Prostate gland (tissue), 2 donors: ENCODE measurements around the gene CALB2. TPM values are rescaled to one million over a fixed set of nuclear protein-coding genes. Genes with fewer than 3 reads are reported as not detected.

Experiments used
- DNase-seq: peaks from one replicate; pipeline ENCODE4 v3.0.0-alpha.2; 2019; ENCODE audit warnings: low spot score
- H3K27ac ChIP-seq, 2 donors: fragments of 200-600 bp; sonication (generic); 2 replicates each; pipeline ENCODE4 v1.5.1; 2017 to 2019
- H3K27me3 ChIP-seq: fragments of 200-600 bp; sonication (generic); replicated peaks from 2 replicates; pipeline ENCODE4 v1.5.1; 2019; ENCODE audit not compliant: insufficient read depth
- H3K36me3 ChIP-seq, 2 donors: fragments of 200-600 bp; sonication (generic); 1 replicate in 1 of 2; 2 replicates in 1 of 2; pipeline versions ENCODE4 v1.5.1 to v1.8.1; 2017 to 2019
- H3K4me1 ChIP-seq: fragments of 200-600 bp; sonication (generic); replicated peaks from 2 replicates; pipeline ENCODE4 v1.5.1; 2019
- H3K4me3 ChIP-seq, 2 donors: fragments of 200-600 bp; sonication (generic); 2 replicates each; pipeline ENCODE4 v1.5.1; 2017 to 2019
- H3K9me3 ChIP-seq: fragments of 200-600 bp; sonication (generic); 2 replicates; pipeline ENCODE4 v1.5.1; 2017
- POLR2A ChIP-seq: fragments of 450-650 bp; IDR thresholded peaks from one replicate; pipeline ENCODE4 v1.6.1; 2016; ENCODE audit warnings: antibody characterized with exemption, mild to moderate bottlenecking
- POLR2AphosphoS5 ChIP-seq: sonication (generic); formaldehyde crosslinking; IDR thresholded peaks from one replicate; pipeline ENCODE4 v1.6.1; 2017; ENCODE audit warnings: antibody characterized with exemption
- WGBS: methylation state at CpG from one replicate; pipeline ENCODE4 v1.1.5; 2018; 5-methylcytosine and 5-hydroxymethylcytosine counted together
- intact Hi-C: fragments of 100-400 bp; cut with DNase I; formaldehyde crosslinking; loops from one replicate; pipeline ENCODE4 v1.14.2; 2022
- total RNA-seq, 2 donors: library from RNA; depleted of rRNA; stranded (reverse); fragments of >200 nt; gene quantifications; one replicate each; pipeline ENCODE4 v1.1.0, GENCODE V29; 2016
- TF ChIP-seq, protein P1 (sequence below), 4 experiments: fragments of 200-600 bp in 2 of 4; fragments of 450-650 bp in 2 of 4; sonication (generic) in 2 of 4; IDR thresholded peaks; 1 replicate in 3 of 4; 2 replicates in 1 of 4; pipeline ENCODE4 v1.5.1; 2016 to 2019; ENCODE audit warnings: antibody characterized with exemption in 4 of 4, mild to moderate bottlenecking in 2 of 4, moderate library complexity in 2 of 4

CALB2 gene
- total RNA-seq, 2 donors from 2014 or later: 2.4 to 6.9 TPM

DNA sequence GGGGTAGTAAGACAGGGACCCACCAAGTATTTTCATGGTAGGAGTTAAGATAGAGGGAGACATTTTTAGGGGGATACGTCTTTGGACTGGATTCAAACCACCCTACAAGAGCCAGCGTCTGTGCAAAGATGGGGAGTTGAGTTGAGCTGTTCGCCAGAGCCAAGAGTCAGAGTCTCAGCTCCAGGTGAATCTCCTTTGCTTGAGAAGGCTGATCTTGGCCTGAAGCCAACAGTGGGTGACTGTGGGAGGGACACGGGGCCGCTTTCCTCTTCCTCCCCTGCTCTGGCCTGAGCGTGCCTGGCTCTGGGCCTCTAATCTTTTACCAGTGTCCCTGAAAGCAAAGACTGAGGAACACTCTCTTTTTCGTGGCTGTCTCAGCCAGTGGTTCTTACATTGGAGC, 78.0 kb downstream of the CALB2 start:
- TF ChIP-seq POLR2AphosphoS5 (no peak), POLR2A (no peak)
- TF ChIP-seq, protein P1, sequence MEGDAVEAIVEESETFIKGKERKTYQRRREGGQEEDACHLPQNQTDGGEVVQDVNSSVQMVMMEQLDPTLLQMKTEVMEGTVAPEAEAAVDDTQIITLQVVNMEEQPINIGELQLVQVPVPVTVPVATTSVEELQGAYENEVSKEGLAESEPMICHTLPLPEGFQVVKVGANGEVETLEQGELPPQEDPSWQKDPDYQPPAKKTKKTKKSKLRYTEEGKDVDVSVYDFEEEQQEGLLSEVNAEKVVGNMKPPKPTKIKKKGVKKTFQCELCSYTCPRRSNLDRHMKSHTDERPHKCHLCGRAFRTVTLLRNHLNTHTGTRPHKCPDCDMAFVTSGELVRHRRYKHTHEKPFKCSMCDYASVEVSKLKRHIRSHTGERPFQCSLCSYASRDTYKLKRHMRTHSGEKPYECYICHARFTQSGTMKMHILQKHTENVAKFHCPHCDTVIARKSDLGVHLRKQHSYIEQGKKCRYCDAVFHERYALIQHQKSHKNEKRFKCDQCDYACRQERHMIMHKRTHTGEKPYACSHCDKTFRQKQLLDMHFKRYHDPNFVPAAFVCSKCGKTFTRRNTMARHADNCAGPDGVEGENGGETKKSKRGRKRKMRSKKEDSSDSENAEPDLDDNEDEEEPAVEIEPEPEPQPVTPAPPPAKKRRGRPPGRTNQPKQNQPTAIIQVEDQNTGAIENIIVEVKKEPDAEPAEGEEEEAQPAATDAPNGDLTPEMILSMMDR (IDR thresholded peaks at IDR 0.05): no peak
- H3K4me1 ChIP-seq: no peaks in the 10 kb centered on the region
- DNase-seq: no peak
- no peaks in the 10 kb centered on the region for H3K27me3 ChIP-seq
- H3K4me3 ChIP-seq: no peak overlapping the region
- H3K36me3 ChIP-seq: no peaks in the 10 kb centered on the region
- no peaks in the 10 kb centered on the region for H3K9me3 ChIP-seq
- no peak overlapping the region for H3K27ac ChIP-seq
- WGBS: 71% methylated on average over 7 of the region's 7 CpGs
- intact Hi-C loops: no loop called here

DNA sequence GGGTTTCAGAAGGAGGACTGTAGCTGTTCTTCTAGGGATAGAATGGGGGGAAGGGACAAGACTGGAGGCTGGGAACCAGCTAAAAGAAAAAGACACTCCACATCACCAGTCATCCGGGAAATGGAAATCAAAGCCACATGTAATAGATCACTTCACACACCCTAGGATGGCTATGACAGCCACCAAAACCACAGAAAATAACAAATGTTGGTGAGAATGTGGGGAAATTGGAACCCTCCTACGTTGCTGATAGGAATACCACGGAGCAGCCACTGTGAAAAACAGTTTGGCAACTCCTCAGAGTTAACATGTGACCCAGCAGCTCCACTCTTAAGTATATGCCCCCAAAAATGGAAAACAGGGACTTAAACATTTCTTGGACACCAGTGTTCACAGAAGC, 81.0 kb downstream of the CALB2 start:
- H3K27ac ChIP-seq: no peak overlapping the region
- H3K9me3 ChIP-seq: no peaks in the 10 kb centered on the region
- intact Hi-C loops: no loop called here
- H3K4me1 ChIP-seq: no peaks in the 10 kb centered on the region
- no peak overlapping the region for H3K4me3 ChIP-seq
- no peak for DNase-seq
- H3K27me3 ChIP-seq: no peaks in the 10 kb centered on the region
- 39% methylated on average over 3 of the region's 3 CpGs for WGBS
- H3K36me3 ChIP-seq: no peaks in the 10 kb centered on the region
- TF ChIP-seq, protein P1 (IDR thresholded peaks at IDR 0.05): no peak
- TF ChIP-seq POLR2A: no peak
- TF ChIP-seq POLR2AphosphoS5: no peak

Other genes with a start within 250 kb of the CALB2 start
- gene HYDIN, start 128.0 kb upstream of the CALB2 start, total RNA-seq: 10 to 100 TPM in 1 of 2 donors, 1 to 10 TPM in 1; 1.5 to 12.5 TPM
- gene CMTR2, start 69.3 kb upstream of the CALB2 start, total RNA-seq: 10 to 100 TPM; 16.6 to 26.2 TPM
- gene TLE7, start 83.3 kb downstream of the CALB2 start, total RNA-seq: 1 to 10 TPM in 1 of 2 donors, not detected in 1; 3.9 TPM
- gene ZNF23, start 103.5 kb downstream of the CALB2 start, total RNA-seq: 1 to 10 TPM; 6.1 to 6.8 TPM
- gene ZNF19, start 130.6 kb downstream of the CALB2 start, total RNA-seq: 10 to 100 TPM in 1 of 2 donors, 1 to 10 TPM in 1; 5.3 to 11.5 TPM
- 1 to 10 TPM in 1 of 2 donors, under 1 TPM in 1; 0.18 to 1.2 TPM for gene CHST4, start 167.7 kb downstream of the CALB2 start, total RNA-seq
- under 1 TPM in 1 of 2 donors, not detected in 1; 0.17 TPM for gene TAT, start 218.4 kb downstream of the CALB2 start, total RNA-seq